Esophagus (tissue), 2 donors: ENCODE measurements around the gene VSIG8. TPM values are rescaled to one million over a fixed set of nuclear protein-coding genes. Genes with fewer than 3 reads are reported as not detected.
A peak's percentile ranks its signal among the peaks of the same experiment; 100 is the strongest.
"Not testable (repeated sequence)": the region's sequence is repeated elsewhere in the genome, so short reads cannot be mapped to it uniquely, and the experiment has no call there.

Source experiments
- H3K27ac ChIP-seq, 2 donors: one replicate each; pipeline ENCODE4 v1.5.1; 2013; ENCODE audit warnings: low read depth in 2 of 2, mild to moderate bottlenecking in 2 of 2, inconsistent platforms in 1 of 2, low read length in 1 of 2, moderate library complexity in 1 of 2
- H3K27me3 ChIP-seq, 2 donors: one replicate each; pipeline ENCODE4 v1.6.1; 2013; ENCODE audit warnings: low read length in 2 of 2, control low read depth in 1 of 2, mild to moderate bottlenecking in 1 of 2; ENCODE audit not compliant: insufficient read depth in 2 of 2, control insufficient read depth in 1 of 2
- H3K36me3 ChIP-seq, 2 donors: one replicate each; pipeline ENCODE4 v1.6.1; 2013; ENCODE audit warnings: low read length in 1 of 2; ENCODE audit not compliant: control insufficient read depth in 2 of 2, insufficient read depth in 2 of 2
- H3K4me1 ChIP-seq, 2 donors: one replicate each; pipeline ENCODE4 v1.6.1; 2013; ENCODE audit warnings: low read length in 1 of 2; ENCODE audit not compliant: control insufficient read depth in 2 of 2, insufficient read depth in 2 of 2
- H3K4me3 ChIP-seq, 2 donors: one replicate each; pipeline ENCODE4 v1.5.1; 2013; ENCODE audit warnings: low read length in 2 of 2, mild to moderate bottlenecking in 2 of 2, low read depth in 1 of 2, moderate library complexity in 1 of 2
- H3K9me3 ChIP-seq, 2 donors: one replicate each; pipeline ENCODE4 v1.6.1; 2013; ENCODE audit warnings: mild to moderate bottlenecking in 2 of 2, low read depth in 1 of 2, low read length in 1 of 2, moderate library complexity in 1 of 2; ENCODE audit not compliant: control insufficient read depth in 2 of 2, insufficient read depth in 1 of 2
- WGBS, 2 donors: extraction: QIAGEN DNeasy Blood & Tissue Kit; methylation state at CpG; one replicate each; pipeline ENCODE4 v1.1.7; 2013; 5-methylcytosine and 5-hydroxymethylcytosine counted together
- polyA plus RNA-seq, 2 donors: library from polyadenylated mRNA; stranded (reverse); fragments of 200-250 nt; gene quantifications; one replicate each; pipeline ENCODE4 v1.2.3, GENCODE V29; 2013
- donor health status: healthy with polysubstance abuse.
- donor health status: Bipolar disorder and iron deficiency.

The VSIG8 gene
- polyA plus RNA-seq, 2 donors = 4.2 to 4.4 TPM

DNA sequence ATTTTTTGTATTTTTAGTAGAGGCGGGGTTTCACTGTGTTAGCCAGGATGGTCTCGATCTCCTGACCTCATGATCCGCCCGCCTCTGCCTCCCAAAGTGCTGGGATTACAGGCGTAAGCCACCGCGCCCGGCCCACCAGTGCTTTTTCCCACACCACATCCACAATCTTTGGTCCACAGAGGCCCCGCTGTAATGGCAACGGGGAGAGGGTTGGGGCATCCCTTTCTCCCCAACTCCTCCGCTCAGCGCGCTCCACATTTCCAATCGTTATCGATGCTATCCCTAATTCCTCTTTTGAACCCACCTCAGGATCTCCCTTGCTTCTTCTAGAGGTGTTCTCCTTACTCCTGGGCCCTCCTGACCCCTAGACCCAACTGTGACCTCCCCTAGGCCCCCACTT is 37.2 kb upstream of the VSIG8 start:
- peak overlapping the region; percentile 93 to 94 for H3K27ac ChIP-seq
- not testable (repeated sequence) for H3K9me3 ChIP-seq, H3K4me3 ChIP-seq, H3K4me1 ChIP-seq, H3K36me3 ChIP-seq, H3K27me3 ChIP-seq
- 88 to 89% methylated on average over 11 to 12 of the region's 15 CpGs for WGBS, 2 donors

DNA sequence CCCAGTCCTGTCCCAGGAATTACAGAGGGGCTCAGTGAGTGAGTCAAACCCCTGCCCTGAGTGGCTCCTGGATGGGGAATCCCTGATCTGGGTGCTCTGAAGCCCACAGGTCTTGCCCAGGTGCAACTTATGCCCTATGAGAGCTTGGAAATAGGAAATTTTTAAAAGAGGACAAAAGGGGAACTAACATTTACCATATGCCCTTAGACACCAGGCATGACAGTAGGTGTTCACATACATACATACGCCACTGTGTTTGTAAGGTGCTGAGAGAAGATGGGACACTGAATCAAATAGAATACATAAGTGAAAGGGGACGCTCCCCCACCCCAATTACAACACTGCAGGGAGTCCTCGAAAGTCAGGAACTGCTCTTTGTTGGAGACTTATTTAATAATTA is 36.1 kb upstream of the VSIG8 start:
- peaks cover 3 to 6% of the 10 kb centered on the region in 2 donors for H3K4me1 ChIP-seq
- no peak overlapping the region for H3K4me3 ChIP-seq
- no peaks in the 10 kb centered on the region for H3K9me3 ChIP-seq
- no peaks in the 10 kb centered on the region for H3K27me3 ChIP-seq
- no peak overlapping the region for H3K27ac ChIP-seq
- H3K36me3 ChIP-seq = peaks cover 0 to 3% of the 10 kb centered on the region in 2 donors
- 94 to 96% methylated on average over 3 of the region's 3 CpGs for WGBS, 2 donors

DNA sequence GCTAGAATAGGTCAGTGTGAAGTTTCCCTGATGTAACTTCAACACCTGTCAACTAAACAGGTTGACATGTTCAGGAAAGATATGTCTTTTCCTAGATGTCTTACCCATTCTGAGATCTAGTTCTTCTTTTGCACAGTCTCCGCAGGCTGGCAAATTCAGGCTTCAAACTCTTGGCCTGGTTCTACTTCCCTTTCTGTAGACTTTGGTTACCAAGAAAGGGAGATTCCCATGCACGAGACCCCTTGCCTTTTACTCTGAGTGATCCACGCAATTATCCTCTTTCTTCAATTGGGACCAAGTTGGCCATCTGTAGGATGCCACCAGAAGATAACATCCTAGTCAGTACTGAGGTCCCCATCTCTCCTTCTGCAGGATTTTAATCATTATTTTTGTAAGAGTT is 35.5 kb upstream of the VSIG8 start:
- Histone ChIP-seq H3K36me3 (peaks cover 0 to 3% of the 10 kb centered on the region in 2 donors), H3K27me3 (no peaks in the 10 kb centered on the region), H3K9me3 (no peaks in the 10 kb centered on the region), H3K4me3 (no peak overlapping the region), H3K27ac (no peak overlapping the region), H3K4me1 (peaks cover 3 to 6% of the 10 kb centered on the region in 2 donors)
- 85 to 87% methylated on average over 3 of the region's 3 CpGs for WGBS, 2 donors

DNA sequence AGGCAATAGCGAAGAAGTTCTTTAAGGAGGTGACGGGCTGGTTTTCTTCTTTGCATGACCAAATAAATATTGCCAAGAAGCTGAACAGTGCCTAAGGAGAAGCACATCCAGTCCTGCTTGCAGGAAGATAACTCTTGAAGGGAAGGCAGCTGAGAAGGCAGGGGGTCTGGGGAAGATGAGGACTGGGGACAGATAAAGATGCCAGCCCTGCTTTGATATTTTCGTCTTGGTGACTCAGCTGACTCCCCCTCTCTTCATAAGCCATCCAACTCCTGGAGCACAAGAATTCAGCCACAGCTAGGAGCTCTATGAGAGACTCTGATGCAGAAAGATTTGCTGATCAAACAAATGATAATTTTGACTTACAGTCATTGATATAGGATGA is 34.1 kb upstream of the VSIG8 start:
- Histone ChIP-seq H3K9me3 (no peaks in the 10 kb centered on the region), H3K36me3 (no peaks in the 10 kb centered on the region), H3K27me3 (no peaks in the 10 kb centered on the region), H3K4me3 (no peak overlapping the region), H3K27ac (no peak overlapping the region), H3K4me1 (peaks cover 3 to 6% of the 10 kb centered on the region in 2 donors)
- 37 to 54% methylated on average over 3 of the region's 3 CpGs for WGBS, 2 donors

GRCh38 chr1:159895836-159896545 is 33.5 kb upstream of the VSIG8 start:
- Histone ChIP-seq H3K4me1 (peaks cover 3% of the 10 kb centered on the region in 2 donors), H3K36me3 (no peaks in the 10 kb centered on the region), H3K27ac (no peak overlapping the region), H3K4me3 (no peak overlapping the region), H3K9me3 (no peaks in the 10 kb centered on the region), H3K27me3 (no peaks in the 10 kb centered on the region)
- WGBS, 2 donors = 72 to 84% methylated on average over 6 of the region's 6 CpGs

- H3K36me3 ChIP-seq = no peaks in the 10 kb centered on the region
- H3K9me3 ChIP-seq = no peaks in the 10 kb centered on the region
- no peak overlapping the region for H3K27ac ChIP-seq
- H3K27me3 ChIP-seq = no peaks in the 10 kb centered on the region
- H3K4me1 ChIP-seq = peaks cover 0 to 3% of the 10 kb centered on the region in 2 donors
- no peak overlapping the region for H3K4me3 ChIP-seq
- WGBS, 2 donors = 77 to 82% methylated on average over 3 of the region's 3 CpGs
Measured at GRCh38 chr1:159895286-159895685, 32.8 kb upstream of the VSIG8 start.

DNA sequence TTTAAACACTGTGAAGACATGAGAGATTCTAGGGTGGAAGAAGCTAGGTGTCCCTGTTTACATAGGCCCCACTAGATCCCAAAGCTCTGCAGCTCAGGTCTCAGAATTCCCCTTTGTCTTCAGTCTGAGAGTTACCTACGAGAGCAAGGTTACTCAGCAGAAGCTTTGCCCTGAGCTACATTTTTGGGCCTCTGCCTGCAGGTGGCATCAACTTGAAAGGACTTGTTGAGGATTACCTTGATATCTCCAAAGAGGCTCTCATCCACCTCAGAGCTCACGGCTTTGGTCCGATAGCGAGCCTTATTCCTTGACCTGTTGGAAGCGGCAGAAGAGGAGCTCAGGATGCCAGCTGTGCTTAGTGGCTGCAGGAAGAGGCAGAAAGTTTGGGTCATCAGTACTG is 30.5 kb upstream of the VSIG8 start:
- H3K27me3 ChIP-seq = no peaks in the 10 kb centered on the region
- H3K36me3 ChIP-seq = no peaks in the 10 kb centered on the region
- H3K27ac ChIP-seq = no peak overlapping the region
- H3K4me1 ChIP-seq = peaks cover 3 to 6% of the 10 kb centered on the region in 2 donors
- no peak overlapping the region for H3K4me3 ChIP-seq
- H3K9me3 ChIP-seq = no peaks in the 10 kb centered on the region
- WGBS, 2 donors = 51 to 68% methylated on average over 5 of the region's 5 CpGs

DNA sequence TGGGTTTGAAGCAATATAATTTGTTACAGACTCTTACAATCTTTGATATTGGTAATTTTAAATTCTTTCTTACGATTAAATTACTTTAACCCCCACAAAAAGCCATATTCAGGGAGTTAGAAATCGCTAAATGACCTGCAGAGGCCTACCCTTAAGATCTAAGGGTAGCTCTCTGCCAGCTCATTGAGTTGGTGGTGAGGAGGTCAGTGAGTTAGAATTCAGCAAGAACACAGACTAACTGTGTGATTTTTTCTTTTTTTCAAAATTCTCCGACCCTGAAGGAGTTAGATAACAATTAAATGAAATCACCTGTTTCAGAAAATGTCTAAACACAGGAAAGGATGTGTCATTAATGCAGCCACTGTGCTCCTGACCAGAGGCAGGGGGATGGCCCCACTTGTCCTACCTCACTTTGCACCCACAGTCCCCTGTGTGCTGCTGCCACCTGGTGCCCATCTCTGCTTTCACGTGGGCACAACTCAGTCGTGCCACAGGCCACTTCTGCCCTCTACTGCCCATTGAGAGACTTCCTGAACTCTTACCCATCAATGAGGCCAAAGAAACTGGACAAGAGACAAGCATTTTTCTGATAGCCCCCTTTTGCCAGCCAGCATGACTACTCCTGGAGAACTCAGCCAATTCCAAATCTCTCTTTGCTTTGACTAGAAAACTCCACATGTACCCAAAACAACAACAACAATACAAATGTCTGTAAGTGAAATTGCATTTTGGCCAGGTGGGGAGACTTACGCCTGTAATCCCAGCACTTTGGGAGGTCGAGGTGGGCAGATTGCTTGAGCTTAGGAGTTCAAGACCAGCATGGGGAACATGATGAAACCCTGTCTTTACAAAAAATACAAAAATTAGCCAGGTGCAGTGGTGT is 29.1 kb upstream of the VSIG8 start:
- Histone ChIP-seq H3K9me3 (no peaks in the 10 kb centered on the region), H3K27ac (no peak overlapping the region), H3K27me3 (no peaks in the 10 kb centered on the region), H3K4me1 (peaks cover 3 to 6% of the 10 kb centered on the region in 2 donors), H3K4me3 (no peak overlapping the region), H3K36me3 (no peaks in the 10 kb centered on the region)
- WGBS, 2 donors = 43 to 48% methylated on average over 7 of the region's 7 CpGs

DNA sequence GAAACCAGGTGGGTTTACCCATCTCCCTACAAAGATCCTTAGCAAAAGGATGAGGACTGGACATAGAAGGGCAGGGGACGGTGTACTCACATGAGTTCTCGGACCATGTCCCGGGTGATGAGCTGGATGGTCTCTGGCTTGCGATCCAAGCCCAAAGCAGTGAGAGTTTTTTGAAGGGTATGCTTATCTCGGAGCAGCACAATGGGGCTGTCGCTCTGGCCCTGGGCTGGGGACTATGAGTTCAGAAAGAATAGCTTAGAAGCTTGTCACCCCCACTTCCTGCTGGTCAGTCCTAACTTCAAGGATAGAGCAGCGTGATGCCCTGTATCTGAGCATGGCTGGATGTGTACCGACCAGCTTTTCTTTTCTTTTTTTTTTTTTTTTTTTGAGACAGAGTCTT is 27.9 kb upstream of the VSIG8 start:
- 83 to 86% methylated on average over 8 of the region's 8 CpGs for WGBS, 2 donors
- no peaks in the 10 kb centered on the region for H3K9me3 ChIP-seq
- no peak overlapping the region for H3K4me3 ChIP-seq
- H3K36me3 ChIP-seq = no peaks in the 10 kb centered on the region
- peaks cover 0 to 6% of the 10 kb centered on the region in 2 donors for H3K4me1 ChIP-seq
- H3K27me3 ChIP-seq = no peaks in the 10 kb centered on the region
- H3K27ac ChIP-seq = no peak overlapping the region
